ENCODE data around the gene PPIF.

PPIF gene

GRCh38 chr10:79308969-79309665 lies 38.2 kb upstream of the PPIF start:
- H3K4me2 ChIP-seq (ENCODE audit: insufficient read depth, low read length, poor library complexity, severe bottlenecking) = no peak overlapping the region
- no peak overlapping the region for H3K4ac ChIP-seq (ENCODE audit: low read length)
- no peak overlapping the region for H4K8ac ChIP-seq (ENCODE audit: low read depth, low read length)
- no peak overlapping the region for H2AFZ ChIP-seq (ENCODE audit: low read length)
- peaks cover 79 to 99% of the 10 kb centered on the region in 2 donors for H3K36me3 ChIP-seq (replicated peaks in 1 of 2; ENCODE audit: control insufficient read depth in 2 of 2, insufficient read depth in 2 of 2, low read length in 2 of 2)
- no peak overlapping the region for H2BK5ac ChIP-seq (ENCODE audit: low read length)
- no peak overlapping the region for H4K91ac ChIP-seq (ENCODE audit: low read depth, low read length, poor library complexity)
- no peak overlapping the region for H2AK5ac ChIP-seq (ENCODE audit: low read depth, low read length)
- no peak overlapping the region for H3K23ac ChIP-seq (ENCODE audit: low read depth, low read length, poor library complexity)
- H2BK12ac ChIP-seq (ENCODE audit: low read length) = no peak overlapping the region
- H3K27ac ChIP-seq (replicated peaks; ENCODE audit: low read length) = no peak overlapping the region
- H3K18ac ChIP-seq (ENCODE audit: low read length) = no peak overlapping the region
- no CpG with 5 or more reads among the region's 14 CpGs for WGBS, 2 donors (ENCODE audit: extremely low coverage in 2 of 2, insufficient read length in 2 of 2, insufficient replicate concordance in 1 of 2)
- no peak overlapping the region for H2BK15ac ChIP-seq (ENCODE audit: low read length)
- peak overlapping the region; percentile 70 for H3K9ac ChIP-seq (ENCODE audit: low read depth, low read length, poor library complexity)
- no peaks in the 10 kb centered on the region for H3K27me3 ChIP-seq (ENCODE audit: control insufficient read depth in 3 of 3, insufficient read depth in 3 of 3, low read depth in 1 of 3, low read length in 3 of 3)
- no peak overlapping the region for H2BK120ac ChIP-seq (ENCODE audit: low read depth, low read length)
- peaks cover 6% of the 10 kb centered on the region for H3K79me1 ChIP-seq (ENCODE audit: low read depth, low read length)
- H3K4me3 ChIP-seq (ENCODE audit: low read length in 2 of 2) = no peak overlapping the region
- no peaks in the 10 kb centered on the region for H3K9me3 ChIP-seq (replicated peaks in 1 of 2; ENCODE audit: control insufficient read depth in 2 of 2, insufficient read depth in 1 of 2, low read depth in 1 of 2, low read length in 2 of 2)
- H3K14ac ChIP-seq (ENCODE audit: low read length) = no peak overlapping the region
- H3K4me1 ChIP-seq (ENCODE audit: control insufficient read depth in 2 of 2, insufficient read depth in 1 of 2, low read depth in 1 of 2, low read length in 2 of 2) = peaks cover 0 to 5% of the 10 kb centered on the region in 2 donors
- DNase-seq (ENCODE audit: low spot score) = no peak

- Histone ChIP-seq H2AFZ (ENCODE audit: low read length) (no peak overlapping the region), H2BK12ac (ENCODE audit: low read length) (no peak overlapping the region), H4K8ac (ENCODE audit: low read depth, low read length) (peak overlapping the region; percentile 52), H3K9me3 (replicated peaks in 1 of 2; ENCODE audit: control insufficient read depth in 2 of 2, insufficient read depth in 1 of 2, low read depth in 1 of 2, low read length in 2 of 2) (no peaks in the 10 kb centered on the region), H3K79me1 (ENCODE audit: low read depth, low read length) (peaks cover 6% of the 10 kb centered on the region), H2BK15ac (ENCODE audit: low read length) (no peak overlapping the region), H2BK5ac (ENCODE audit: low read length) (peak overlapping the region; percentile 66), H3K4me2 (ENCODE audit: insufficient read depth, low read length, poor library complexity, severe bottlenecking) (no peak overlapping the region), H3K4me3 (ENCODE audit: low read length in 2 of 2) (peak overlapping the region in 1 of 2 donors; percentile 5), H3K36me3 (replicated peaks in 1 of 2; ENCODE audit: control insufficient read depth in 2 of 2, insufficient read depth in 2 of 2, low read length in 2 of 2) (peaks cover 70 to 99% of the 10 kb centered on the region in 2 donors), H3K27ac (replicated peaks; ENCODE audit: low read length) (no peak overlapping the region), H3K23ac (ENCODE audit: low read depth, low read length, poor library complexity) (no peak overlapping the region), H3K9ac (ENCODE audit: low read depth, low read length, poor library complexity) (peak overlapping the region; percentile 57), H2AK5ac (ENCODE audit: low read depth, low read length) (peak overlapping the region; percentile 82), H3K27me3 (ENCODE audit: control insufficient read depth in 3 of 3, insufficient read depth in 3 of 3, low read depth in 1 of 3, low read length in 3 of 3) (no peaks in the 10 kb centered on the region), H3K18ac (ENCODE audit: low read length) (peak overlapping the region; percentile 90), H4K91ac (ENCODE audit: low read depth, low read length, poor library complexity) (peak overlapping the region; percentile 85), H3K14ac (ENCODE audit: low read length) (no peak overlapping the region), H3K4me1 (ENCODE audit: control insufficient read depth in 2 of 2, insufficient read depth in 1 of 2, low read depth in 1 of 2, low read length in 2 of 2) (peaks cover 0 to 5% of the 10 kb centered on the region in 2 donors), H2BK120ac (ENCODE audit: low read depth, low read length) (no peak overlapping the region), H3K4ac (ENCODE audit: low read length) (peak overlapping the region; percentile 37)
- no peak for DNase-seq (ENCODE audit: low spot score)
- WGBS, 2 donors (ENCODE audit: extremely low coverage in 2 of 2, insufficient read length in 2 of 2, insufficient replicate concordance in 1 of 2) = no CpG with 5 or more reads among the region's 29 CpGs
These were observed 36.9 kb upstream of the PPIF start for GRCh38 chr10:79310200-79310865.

GRCh38 chr10:79310911-79311573 lies 36.2 kb upstream of the PPIF start:
- Histone ChIP-seq H3K4me1 (ENCODE audit: control insufficient read depth in 2 of 2, insufficient read depth in 1 of 2, low read depth in 1 of 2, low read length in 2 of 2) (peaks cover 0 to 5% of the 10 kb centered on the region in 2 donors), H3K27me3 (ENCODE audit: control insufficient read depth in 3 of 3, insufficient read depth in 3 of 3, low read depth in 1 of 3, low read length in 3 of 3) (no peaks in the 10 kb centered on the region), H3K4ac (ENCODE audit: low read length) (no peak overlapping the region), H3K18ac (ENCODE audit: low read length) (peak overlapping the region; percentile 90), H3K9ac (ENCODE audit: low read depth, low read length, poor library complexity) (peak overlapping the region; percentile 57), H4K8ac (ENCODE audit: low read depth, low read length) (peak overlapping the region; percentile 78), H3K23ac (ENCODE audit: low read depth, low read length, poor library complexity) (peak overlapping the region; percentile 67), H2AFZ (ENCODE audit: low read length) (no peak overlapping the region), H2BK5ac (ENCODE audit: low read length) (peak overlapping the region; percentile 26), H3K9me3 (replicated peaks in 1 of 2; ENCODE audit: control insufficient read depth in 2 of 2, insufficient read depth in 1 of 2, low read depth in 1 of 2, low read length in 2 of 2) (no peaks in the 10 kb centered on the region), H3K4me2 (ENCODE audit: insufficient read depth, low read length, poor library complexity, severe bottlenecking) (no peak overlapping the region), H2BK12ac (ENCODE audit: low read length) (peak overlapping the region; percentile 52), H2AK5ac (ENCODE audit: low read depth, low read length) (peak overlapping the region; percentile 82), H3K36me3 (replicated peaks in 1 of 2; ENCODE audit: control insufficient read depth in 2 of 2, insufficient read depth in 2 of 2, low read length in 2 of 2) (peaks cover 63 to 99% of the 10 kb centered on the region in 2 donors), H3K14ac (ENCODE audit: low read length) (peak overlapping the region; percentile 32), H4K91ac (ENCODE audit: low read depth, low read length, poor library complexity) (no peak overlapping the region), H3K79me1 (ENCODE audit: low read depth, low read length) (peaks cover 6% of the 10 kb centered on the region), H2BK15ac (ENCODE audit: low read length) (no peak overlapping the region), H3K4me3 (ENCODE audit: low read length in 2 of 2) (no peak overlapping the region), H2BK120ac (ENCODE audit: low read depth, low read length) (no peak overlapping the region), H3K27ac (replicated peaks; ENCODE audit: low read length) (no peak overlapping the region)
- no CpG with 5 or more reads among the region's 26 CpGs for WGBS, 2 donors (ENCODE audit: extremely low coverage in 2 of 2, insufficient read length in 2 of 2, insufficient replicate concordance in 1 of 2)
- DNase-seq (ENCODE audit: low spot score) = peak; percentile 27
